ENCODE results near the gene POFUT2. TPM values are rescaled to one million over a fixed set of nuclear protein-coding genes. Genes with fewer than 3 reads are reported as not detected.

The POFUT2 gene
- total RNA-seq, 1 donor from 2014 or later = 22.5 TPM

GRCh38 chr21:45292399-45293219, 4.9 kb upstream of the POFUT2 start:
- Histone ChIP-seq H3K36me3 (ENCODE audit: control insufficient read depth, insufficient read depth, low read length) (no peaks in the 10 kb centered on the region), H3K27me3 (ENCODE audit: control insufficient read depth, insufficient read depth, low read length) (no peaks in the 10 kb centered on the region), H3K4me3 (ENCODE audit: low read depth, low read length) (no peak overlapping the region)
- peak; percentile 99 for TF ChIP-seq CTCF (IDR thresholded peaks at IDR 0.05; ENCODE audit: insufficient read depth, low read length, poor library complexity, severe bottlenecking)
- DNase-seq (ENCODE audit: low read depth) = no peak

DNA sequence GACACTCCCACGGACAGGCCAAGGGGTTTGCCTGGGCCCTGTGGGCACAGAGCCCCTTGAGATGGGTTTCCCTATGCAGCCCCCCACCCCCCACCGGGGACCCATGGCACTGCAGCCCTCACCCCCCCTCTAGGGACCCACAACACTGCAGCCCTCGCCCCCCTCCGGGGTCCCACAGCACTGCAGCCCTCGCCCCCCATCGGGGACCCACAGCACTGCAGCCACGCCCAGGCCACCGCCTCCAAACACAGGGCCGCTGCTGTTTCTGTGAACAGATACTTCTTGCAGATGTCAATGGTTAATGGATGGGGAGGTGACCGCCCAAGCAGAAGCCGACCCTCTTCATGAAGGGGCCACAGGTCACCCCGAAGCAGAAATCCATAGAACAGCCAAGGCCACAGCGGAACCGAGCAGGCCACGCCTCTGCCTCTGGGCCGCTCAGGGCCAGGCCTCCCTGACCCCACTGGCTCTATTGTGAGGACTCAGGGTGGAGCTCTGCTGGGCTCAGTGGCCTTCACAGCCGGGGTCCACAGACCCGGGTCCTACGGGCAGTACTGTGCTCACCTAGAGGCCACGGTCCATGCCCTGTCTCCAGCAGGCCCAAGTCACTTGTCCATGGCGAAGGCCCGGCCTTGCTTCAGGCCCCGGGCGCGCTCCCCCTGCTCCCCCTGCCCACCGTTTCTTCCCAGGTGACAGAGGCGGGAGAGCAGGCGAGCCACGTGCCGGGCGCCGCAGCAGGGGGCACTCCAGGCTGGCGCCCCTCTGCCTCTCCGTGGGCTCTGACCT, 4.1 kb upstream of the POFUT2 start:
- TF ChIP-seq CTCF (IDR thresholded peaks at IDR 0.05; ENCODE audit: insufficient read depth, low read length, poor library complexity, severe bottlenecking) = no peak
- Histone ChIP-seq H3K4me3 (ENCODE audit: low read depth, low read length) (no peak overlapping the region), H3K36me3 (ENCODE audit: control insufficient read depth, insufficient read depth, low read length) (no peaks in the 10 kb centered on the region), H3K27me3 (ENCODE audit: control insufficient read depth, insufficient read depth, low read length) (no peaks in the 10 kb centered on the region)
- DNase-seq (ENCODE audit: low read depth) = no peak

GRCh38 chr21:45290948-45291612, 3.4 kb upstream of the POFUT2 start:
- Histone ChIP-seq H3K4me3 (ENCODE audit: low read depth, low read length) (no peak overlapping the region), H3K36me3 (ENCODE audit: control insufficient read depth, insufficient read depth, low read length) (no peaks in the 10 kb centered on the region), H3K27me3 (ENCODE audit: control insufficient read depth, insufficient read depth, low read length) (no peaks in the 10 kb centered on the region)
- DNase-seq (ENCODE audit: low read depth) = no peak
- no peak for TF ChIP-seq CTCF (IDR thresholded peaks at IDR 0.05; ENCODE audit: insufficient read depth, low read length, poor library complexity, severe bottlenecking)

DNA sequence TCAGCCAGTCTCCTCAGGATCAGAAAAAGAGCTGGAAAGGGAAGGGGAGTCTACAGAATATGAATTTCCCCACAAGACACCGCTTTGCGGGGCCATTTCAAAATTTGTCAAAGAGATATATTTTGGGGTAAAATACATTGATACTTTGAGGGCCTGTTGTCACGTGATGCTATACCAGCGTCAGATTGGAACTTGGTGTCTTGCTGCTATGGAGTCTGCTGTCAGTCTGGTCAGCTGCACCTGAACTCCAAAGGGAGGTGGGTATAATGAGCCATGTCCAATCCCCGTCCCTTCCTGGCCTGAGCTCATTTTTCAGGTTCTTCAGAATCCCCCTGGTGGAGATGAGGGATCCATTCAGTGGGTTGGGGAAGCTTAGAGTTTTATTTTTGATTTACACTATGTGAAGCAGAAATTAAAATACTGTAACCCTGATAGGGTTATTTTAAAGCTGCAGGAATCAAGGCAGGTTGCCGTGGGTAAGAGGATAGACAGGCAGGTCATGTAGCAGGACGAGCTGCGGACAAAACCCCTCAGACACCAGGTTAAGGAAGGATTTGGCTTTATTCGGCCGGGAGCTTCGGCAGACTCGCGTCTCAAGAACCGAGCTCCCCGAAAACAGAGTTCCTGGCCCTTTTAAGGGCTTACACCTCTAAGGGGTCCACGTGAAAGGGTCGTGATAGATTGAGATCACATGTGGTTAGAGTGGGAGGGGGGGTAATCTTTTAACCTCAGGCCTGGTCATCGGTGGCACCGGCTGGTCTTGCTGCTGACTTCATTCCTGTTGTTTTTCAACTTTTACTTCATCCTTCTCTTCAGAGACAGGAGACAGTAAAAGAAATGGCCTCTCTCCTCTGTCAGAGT, 2.2 kb upstream of the POFUT2 start:
- TF ChIP-seq CTCF (IDR thresholded peaks at IDR 0.05; ENCODE audit: insufficient read depth, low read length, poor library complexity, severe bottlenecking) = peak; percentile 27
- no peak for DNase-seq (ENCODE audit: low read depth)
- Histone ChIP-seq H3K4me3 (ENCODE audit: low read depth, low read length) (no peak overlapping the region), H3K36me3 (ENCODE audit: control insufficient read depth, insufficient read depth, low read length) (no peaks in the 10 kb centered on the region), H3K27me3 (ENCODE audit: control insufficient read depth, insufficient read depth, low read length) (no peaks in the 10 kb centered on the region)

- no peak for DNase-seq (ENCODE audit: low read depth)
- no peaks in the 10 kb centered on the region for H3K36me3 ChIP-seq (ENCODE audit: control insufficient read depth, insufficient read depth, low read length)
- TF ChIP-seq CTCF (IDR thresholded peaks at IDR 0.05; ENCODE audit: insufficient read depth, low read length, poor library complexity, severe bottlenecking) = no peak
- H3K4me3 ChIP-seq (ENCODE audit: low read depth, low read length) = no peak overlapping the region
- no peaks in the 10 kb centered on the region for H3K27me3 ChIP-seq (ENCODE audit: control insufficient read depth, insufficient read depth, low read length)
Observed at GRCh38 chr21:45289134-45289533, 1.4 kb upstream of the POFUT2 start.

Data from kidney epithelial cell (primary cell).